ENCODE data around the gene AP1S2. TPM values are rescaled to one million over a fixed set of nuclear protein-coding genes. Genes with fewer than 3 reads are reported as not detected.

Gene AP1S2
- total and polyA plus RNA-seq, 3 experiments from 2014 or later, result 31.7 to 56.0 (median 33.8) TPM

- Histone ChIP-seq H3K27ac (ENCODE audit: low read depth, low read length) (no peak overlapping the region), H3K4me1 (ENCODE audit: insufficient read depth, low read length) (no peaks in the 10 kb centered on the region), H3K36me3 (ENCODE audit: insufficient read depth, low read length) (peaks cover 16% of the 10 kb centered on the region), H3K4me3 (ENCODE audit: low read length) (no peak overlapping the region), H3K27me3 (ENCODE audit: insufficient read depth, low read length, poor library complexity, severe bottlenecking) (no peaks in the 10 kb centered on the region), H3K9me3 (ENCODE audit: low read length) (no peaks in the 10 kb centered on the region)
- Mint-ChIP-seq H3K9me3 (no peaks in the 10 kb centered on the region), H3K4me3 (no peak overlapping the region), H3K4me1 (peaks cover 0 to 14% (median 7%) of the 10 kb centered on the region in 3 donors), H3K27ac (no peak overlapping the region), H3K36me3 (peaks cover 10 to 58% (median 25%) of the 10 kb centered on the region in 3 donors), H3K27me3 (no peaks in the 10 kb centered on the region)
- ChIA-PET CTCF (no interaction called here), POLR2A (no interaction called here)
- no peak for DNase-seq
Observed at GRCh38 chrX:15804563-15804962, 50.0 kb downstream of the AP1S2 start.

- H3K4me1 Mint-ChIP-seq, result peaks cover 52 to 64% (median 56%) of the 10 kb centered on the region in 3 donors
- H3K9me3 Mint-ChIP-seq, result no peaks in the 10 kb centered on the region
- peak overlapping the region in 3 of 8 donors; percentile 19 to 47 (median 38) for H3K27ac Mint-ChIP-seq
- Histone ChIP-seq H3K4me1 (ENCODE audit: insufficient read depth, low read length) (peaks cover 6% of the 10 kb centered on the region), H3K4me3 (ENCODE audit: low read length) (no peak overlapping the region), H3K36me3 (ENCODE audit: insufficient read depth, low read length) (peaks cover 5% of the 10 kb centered on the region), H3K27ac (ENCODE audit: low read depth, low read length) (no peak overlapping the region), H3K9me3 (ENCODE audit: low read length) (no peaks in the 10 kb centered on the region), H3K27me3 (ENCODE audit: insufficient read depth, low read length, poor library complexity, severe bottlenecking) (no peaks in the 10 kb centered on the region)
- no peak for DNase-seq
- H3K36me3 Mint-ChIP-seq, result peaks cover 0 to 58% (median 28%) of the 10 kb centered on the region in 3 donors
- H3K27me3 Mint-ChIP-seq, result no peaks in the 10 kb centered on the region
- peak overlapping the region in 2 of 7 donors; percentile 8 to 54 for H3K4me3 Mint-ChIP-seq
- ChIA-PET POLR2A (no interaction called here), CTCF (no interaction called here)
Observed at GRCh38 chrX:15797707-15798106, 56.9 kb downstream of the AP1S2 start.

- Histone ChIP-seq H3K4me1 (ENCODE audit: insufficient read depth, low read length) (peaks cover 10% of the 10 kb centered on the region), H3K27ac (ENCODE audit: low read depth, low read length) (peak overlapping the region; percentile 94), H3K27me3 (ENCODE audit: insufficient read depth, low read length, poor library complexity, severe bottlenecking) (no peaks in the 10 kb centered on the region), H3K4me3 (ENCODE audit: low read length) (peak overlapping the region; percentile 76), H3K36me3 (ENCODE audit: insufficient read depth, low read length) (peaks cover 5% of the 10 kb centered on the region), H3K9me3 (ENCODE audit: low read length) (no peaks in the 10 kb centered on the region)
- H3K4me1 Mint-ChIP-seq, result peaks cover 29 to 38% (median 34%) of the 10 kb centered on the region in 3 donors
- POLR2A ChIA-PET, result interaction anchor here (0.9 to 2.2 kb wide), 5 partner anchors 8 to 116 kb away, joined by 3 to 12 read pairs (median 5); partner anchors contain the start of genes AP1S2 and CA5B
- no peak overlapping the region for H3K4me3 Mint-ChIP-seq
- DNase-seq, result no peak
- H3K9me3 Mint-ChIP-seq, result no peaks in the 10 kb centered on the region
- CTCF ChIA-PET, result interaction anchor here (1.2 to 2.2 kb wide), 5 partner anchors 25 to 58 kb away, joined by 3 to 7 read pairs (median 5); partner anchors contain the start of gene CA5B
- H3K27me3 Mint-ChIP-seq, result no peaks in the 10 kb centered on the region
- H3K27ac Mint-ChIP-seq, result no peak overlapping the region
- H3K36me3 Mint-ChIP-seq, result peaks cover 0 to 30% (median 7%) of the 10 kb centered on the region in 3 donors
Observed at GRCh38 chrX:15790769-15791290, 63.8 kb downstream of the AP1S2 start.

- H3K27me3 ChIP-seq (ENCODE audit: insufficient read depth, low read length, poor library complexity, severe bottlenecking), result no peaks in the 10 kb centered on the region
- no peaks in the 10 kb centered on the region for H3K27me3 Mint-ChIP-seq
- DNase-seq, result peak; percentile 78 to 94 (median 91)
- peak within 1 kb of the TSS; percentile 94 for H3K27ac ChIP-seq (ENCODE audit: low read depth, low read length)
- peak within 1 kb of the TSS; percentile 76 for H3K4me3 ChIP-seq (ENCODE audit: low read length)
- no peak within 1 kb of the TSS for H3K4me3 Mint-ChIP-seq
- CTCF ChIA-PET, result interaction anchor here (1.1 to 2.2 kb wide), 7 partner anchors 26 to 115 kb away, joined by 3 to 7 read pairs (median 3); partner anchors contain the start of gene CA5B
- no peaks in the 10 kb centered on the region for H3K9me3 Mint-ChIP-seq
- H3K4me1 ChIP-seq (ENCODE audit: insufficient read depth, low read length), result peaks cover 10% of the 10 kb centered on the region
- peaks cover 0 to 26% (median 9%) of the 10 kb centered on the region in 3 donors for H3K36me3 Mint-ChIP-seq
- H3K9me3 ChIP-seq (ENCODE audit: low read length), result no peaks in the 10 kb centered on the region
- no peak within 1 kb of the TSS for H3K27ac Mint-ChIP-seq
- peaks cover 23 to 32% (median 27%) of the 10 kb centered on the region in 3 donors for H3K4me1 Mint-ChIP-seq
- peaks cover 5% of the 10 kb centered on the region for H3K36me3 ChIP-seq (ENCODE audit: insufficient read depth, low read length)
- POLR2A ChIA-PET, result interaction anchor here (0.9 to 2.2 kb wide), 5 partner anchors 8 to 115 kb away, joined by 3 to 12 read pairs (median 5); partner anchors contain the start of genes AP1S2 and CA5B
Observed at GRCh38 chrX:15789979-15790768, 64.4 kb downstream of the AP1S2 start, which contains the start of gene ZRSR2. Gene ZRSR2 (plus strand): TSS chrX:15790484. CDS start chrX:15790496, 12 bp downstream.

- ChIA-PET CTCF (no interaction called here), POLR2A (interaction anchor here (1.2 kb wide), 1 partner anchor 49 kb away, joined by 3 read pairs; the partner anchor contains the start of gene CA5B)
- no peak for DNase-seq
- H3K4me3 Mint-ChIP-seq, result no peak overlapping the region
- no peaks in the 10 kb centered on the region for H3K27me3 ChIP-seq (ENCODE audit: insufficient read depth, low read length, poor library complexity, severe bottlenecking)
- H3K4me1 ChIP-seq (ENCODE audit: insufficient read depth, low read length), result peaks cover 4% of the 10 kb centered on the region
- H3K36me3 ChIP-seq (ENCODE audit: insufficient read depth, low read length), result no peaks in the 10 kb centered on the region
- peaks cover 4 to 25% (median 16%) of the 10 kb centered on the region in 3 donors for H3K36me3 Mint-ChIP-seq
- no peak overlapping the region for H3K4me3 ChIP-seq (ENCODE audit: low read length)
- H3K9me3 Mint-ChIP-seq, result no peaks in the 10 kb centered on the region
- peak overlapping the region in 4 of 8 donors; percentile 6 to 70 (median 40) for H3K27ac Mint-ChIP-seq
- no peak overlapping the region for H3K27ac ChIP-seq (ENCODE audit: low read depth, low read length)
- peaks cover 6 to 10% (median 7%) of the 10 kb centered on the region in 3 donors for H3K4me1 Mint-ChIP-seq
- no peaks in the 10 kb centered on the region for H3K9me3 ChIP-seq (ENCODE audit: low read length)
- H3K27me3 Mint-ChIP-seq, result no peaks in the 10 kb centered on the region
Observed at GRCh38 chrX:15786915-15787314, 67.7 kb downstream of the AP1S2 start.

GRCh38 chrX:15785176-15785750, 69.3 kb downstream of the AP1S2 start:
- no peaks in the 10 kb centered on the region for H3K27me3 Mint-ChIP-seq
- ChIA-PET CTCF (no interaction called here), POLR2A (no interaction called here)
- H3K4me3 Mint-ChIP-seq, result peak overlapping the region in 1 of 7 donors; percentile 61
- H3K27ac ChIP-seq (ENCODE audit: low read depth, low read length), result no peak overlapping the region
- peaks cover 7 to 29% (median 21%) of the 10 kb centered on the region in 3 donors for H3K36me3 Mint-ChIP-seq
- no peak for DNase-seq
- no peak overlapping the region for H3K4me3 ChIP-seq (ENCODE audit: low read length)
- peaks cover 9 to 15% (median 15%) of the 10 kb centered on the region in 3 donors for H3K4me1 Mint-ChIP-seq
- H3K27me3 ChIP-seq (ENCODE audit: insufficient read depth, low read length, poor library complexity, severe bottlenecking), result no peaks in the 10 kb centered on the region
- no peaks in the 10 kb centered on the region for H3K9me3 Mint-ChIP-seq
- H3K27ac Mint-ChIP-seq, result peak overlapping the region in 2 of 8 donors; percentile 11 to 36
- peaks cover 4% of the 10 kb centered on the region for H3K4me1 ChIP-seq (ENCODE audit: insufficient read depth, low read length)
- no peaks in the 10 kb centered on the region for H3K9me3 ChIP-seq (ENCODE audit: low read length)
- no peaks in the 10 kb centered on the region for H3K36me3 ChIP-seq (ENCODE audit: insufficient read depth, low read length)

- Histone ChIP-seq H3K36me3 (ENCODE audit: insufficient read depth, low read length) (no peaks in the 10 kb centered on the region), H3K4me1 (ENCODE audit: insufficient read depth, low read length) (no peaks in the 10 kb centered on the region), H3K9me3 (ENCODE audit: low read length) (no peaks in the 10 kb centered on the region), H3K27me3 (ENCODE audit: insufficient read depth, low read length, poor library complexity, severe bottlenecking) (no peaks in the 10 kb centered on the region), H3K4me3 (ENCODE audit: low read length) (peak overlapping the region; percentile 34), H3K27ac (ENCODE audit: low read depth, low read length) (peak overlapping the region; percentile 54)
- Mint-ChIP-seq H3K4me1 (peaks cover 9 to 15% (median 12%) of the 10 kb centered on the region in 3 donors), H3K9me3 (no peaks in the 10 kb centered on the region), H3K4me3 (peak overlapping the region; percentile 63 to 94 (median 87)), H3K27ac (peak overlapping the region; percentile 94 to 99 (median 98)), H3K36me3 (peaks cover 7 to 43% (median 30%) of the 10 kb centered on the region in 3 donors), H3K27me3 (no peaks in the 10 kb centered on the region)
- ChIA-PET CTCF (interaction anchor here (1.0 to 1.1 kb wide), 2 partner anchors 32 to 102 kb away, joined by 3 read pairs; no protein-coding TSS in a partner anchor), POLR2A (interaction anchor here (0.8 to 1.4 kb wide), 3 partner anchors 9 to 43 kb away, joined by 3 to 6 read pairs (median 5); partner anchors contain the start of genes CA5B and ZRSR2)
- peak in 3 of 5 donors; percentile 1 to 46 (median 24) for DNase-seq
Observed at GRCh38 chrX:15781961-15782699, 72.5 kb downstream of the AP1S2 start.
